ENCODE data around the gene CPPED1. TPM values are rescaled to one million over a fixed set of nuclear protein-coding genes. Genes with fewer than 3 reads are reported as not detected.

The CPPED1 gene
- total RNA-seq, 1 experiment from 2014 or later = 7.9 TPM

- no peak overlapping the region for H2AFZ ChIP-seq (ENCODE audit: low read length)
- no peak overlapping the region for H4K5ac ChIP-seq (ENCODE audit: insufficient read length, low read depth, low read length)
- H2AK5ac ChIP-seq (ENCODE audit: insufficient read length, low read length) = no peak overlapping the region
- H3K4me2 ChIP-seq (ENCODE audit: insufficient read depth, insufficient read length, low read length) = no peak overlapping the region
- no peak overlapping the region for H2BK120ac ChIP-seq (ENCODE audit: low read depth, low read length, poor library complexity, severe bottlenecking)
- no peaks in the 10 kb centered on the region for H3K79me1 ChIP-seq (ENCODE audit: insufficient read depth, low read depth, low read length, poor library complexity, severe bottlenecking)
- H2BK20ac ChIP-seq (ENCODE audit: low read depth, low read length, poor library complexity, severe bottlenecking) = no peak overlapping the region
- Mint-ChIP-seq H3K9me3 (no peaks in the 10 kb centered on the region), H3K4me3 (no peak overlapping the region), H3K36me3 (ENCODE audit: insufficient read depth in 1 of 3, low read depth in 3 of 3) (no peaks in the 10 kb centered on the region), H3K4me1 (peaks cover 19 to 22% of the 10 kb centered on the region in 2 experiments), H3K27ac (no peak overlapping the region), H3K27me3 (ENCODE audit: low read depth) (no peaks in the 10 kb centered on the region)
- H2BK15ac ChIP-seq (ENCODE audit: low read depth, low read length) = no peak overlapping the region
- DNase-seq = no peak
- H3K56ac ChIP-seq (ENCODE audit: insufficient read length, low read depth, low read length) = no peak overlapping the region
- H3K18ac ChIP-seq (ENCODE audit: insufficient read length, low read depth, low read length) = no peak overlapping the region
- no peak overlapping the region for H3T11ph ChIP-seq (ENCODE audit: low read length)
- no peak for TF ChIP-seq CTCF (conservative IDR thresholded peaks at IDR 0.05)
- H3K9me3 ChIP-seq (ENCODE audit: control insufficient read depth, low read depth, low read length) = no peaks in the 10 kb centered on the region
- no peak overlapping the region for H2BK5ac ChIP-seq (ENCODE audit: insufficient read length, low read length)
- no CpG with 5 or more reads among the region's 5 CpGs for WGBS (ENCODE audit: extremely low coverage, insufficient read length, low lambda C conversion rate)
- H3K27me3 ChIP-seq (ENCODE audit: insufficient read depth, low read length) = no peaks in the 10 kb centered on the region
- H4K91ac ChIP-seq (ENCODE audit: insufficient read length, low read depth, low read length) = no peak overlapping the region
- H4K20me1 ChIP-seq (ENCODE audit: control insufficient read depth, insufficient read depth, insufficient read length) = no peaks in the 10 kb centered on the region
- H3K23ac ChIP-seq (ENCODE audit: insufficient read length, low read depth, low read length) = no peak overlapping the region
- H3K4ac ChIP-seq (ENCODE audit: low read depth, low read length) = no peak overlapping the region
- H3K4me1 ChIP-seq (ENCODE audit: insufficient read depth, low read length) = no peaks in the 10 kb centered on the region; the same call in 1 of the 2 replicates
- H3K23me2 ChIP-seq (ENCODE audit: insufficient read length, low read depth, low read length, poor library complexity, severe bottlenecking) = peaks cover 6% of the 10 kb centered on the region
- H3K14ac ChIP-seq (ENCODE audit: insufficient read depth, low read length) = no peak overlapping the region
- H3K79me2 ChIP-seq (ENCODE audit: insufficient read depth, low read length) = no peaks in the 10 kb centered on the region
- H2BK12ac ChIP-seq (ENCODE audit: insufficient read length, low read depth, low read length) = no peak overlapping the region
- H3K9ac ChIP-seq (ENCODE audit: extremely low read depth, insufficient read length, low read length) = no peak overlapping the region
- no peak overlapping the region for H3K27ac ChIP-seq (ENCODE audit: insufficient read length, low read depth, low read length)
- no peak overlapping the region for H4K8ac ChIP-seq (replicated peaks; ENCODE audit: insufficient read length, low read depth, low read length)
Observed at GRCh38 chr16:12798846-12799245, 4.8 kb downstream of the CPPED1 start.
